ENCODE measurements around the gene KLHL29. TPM values are rescaled to one million over a fixed set of nuclear protein-coding genes. Genes with fewer than 3 reads are reported as not detected.

KLHL29 gene
- total and polyA plus RNA-seq, 10 of the 15 experiments (the other 5 are each of a cell fraction or from before 2014, with no cell fraction given), result 1.4 to 19.5 (median 6.1) TPM

DNA sequence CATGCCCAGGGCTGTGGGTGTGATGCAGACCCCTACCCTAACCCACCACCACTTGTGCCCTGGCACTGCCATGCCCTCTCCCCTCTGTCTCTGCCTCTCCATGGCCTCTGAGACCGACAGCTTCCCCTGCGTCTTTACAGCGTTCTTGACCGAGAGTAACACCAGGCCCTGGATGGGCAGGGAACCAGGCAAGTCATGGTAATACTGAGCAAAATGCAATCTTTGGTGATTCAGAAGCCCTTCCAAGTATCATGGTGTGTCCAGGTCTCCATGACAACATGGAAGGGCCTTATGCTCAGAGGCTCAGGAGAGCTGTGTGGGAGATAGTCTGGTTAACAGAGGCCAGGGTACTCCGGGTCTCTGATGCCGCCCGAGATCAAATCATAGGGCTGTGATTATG is 176.1 kb downstream of the KLHL29 start:
- ChIA-PET SMC1A (ENCODE audit: uncharacterized antibody, unreplicated experiment) (interaction anchor here (0.6 kb wide), 1 partner anchor 293 kb away, joined by 3 read pairs; no protein-coding TSS in a partner anchor), RAD21 (ENCODE audit: unreplicated experiment) (no interaction called here), CTCF (no interaction called here), POLR2A (no interaction called here)
- H3K27me3 ChIP-seq (replicated peaks in 1 of 2; ENCODE audit: control insufficient read depth in 2 of 2, insufficient read depth in 2 of 2, low read length in 1 of 2), result no peaks in the 10 kb centered on the region
- 97% methylated on average over 7 of the region's 7 CpGs for WGBS (ENCODE audit: insufficient coverage, insufficient replicate concordance, low lambda C conversion rate, missing lambda C conversion rate)
- no peak overlapping the region for H3K9ac ChIP-seq (ENCODE audit: control insufficient read depth, insufficient read depth, low read length)
- no peaks in the 10 kb centered on the region for H3K79me2 ChIP-seq (ENCODE audit: control insufficient read depth, insufficient read depth, low read length)
- H2AFZ ChIP-seq (ENCODE audit: control insufficient read depth, low read depth, low read length), result no peak overlapping the region
- no peak overlapping the region for H3K4me2 ChIP-seq (ENCODE audit: control insufficient read depth, insufficient read depth)
- BruUV-seq (replicated peaks), result no TSS peak
- no peak for ATAC-seq
- intact Hi-C loops (cut with micrococcal nuclease; ENCODE audit: unreplicated experiment) (loop anchor here (10.0 kb wide), 1 partner anchor 366 kb away; no protein-coding TSS in a partner anchor), in situ Hi-C loops (cut with MboI) (no loop called here)
- DNase-seq (ENCODE audit: low read depth, low spot score), result no peak
- no peak overlapping the region for H3K4me3 ChIP-seq
- H4K20me1 ChIP-seq (ENCODE audit: control insufficient read depth, insufficient read depth), result no peaks in the 10 kb centered on the region
- no peak for FAIRE-seq
- H3K27ac ChIP-seq (ENCODE audit: control insufficient read depth, insufficient read depth), result no peak overlapping the region
- no peak for TF ChIP-seq NFIC (IDR thresholded peaks at IDR 0.05; ENCODE audit: low read depth, low read length)
- TF ChIP-seq BACH1 (IDR thresholded peaks at IDR 0.05; ENCODE audit: borderline replicate concordance), result no peak
- TF ChIP-seq ZNF217 (IDR thresholded peaks at IDR 0.05), result no peak
- TF ChIP-seq, protein P1, sequence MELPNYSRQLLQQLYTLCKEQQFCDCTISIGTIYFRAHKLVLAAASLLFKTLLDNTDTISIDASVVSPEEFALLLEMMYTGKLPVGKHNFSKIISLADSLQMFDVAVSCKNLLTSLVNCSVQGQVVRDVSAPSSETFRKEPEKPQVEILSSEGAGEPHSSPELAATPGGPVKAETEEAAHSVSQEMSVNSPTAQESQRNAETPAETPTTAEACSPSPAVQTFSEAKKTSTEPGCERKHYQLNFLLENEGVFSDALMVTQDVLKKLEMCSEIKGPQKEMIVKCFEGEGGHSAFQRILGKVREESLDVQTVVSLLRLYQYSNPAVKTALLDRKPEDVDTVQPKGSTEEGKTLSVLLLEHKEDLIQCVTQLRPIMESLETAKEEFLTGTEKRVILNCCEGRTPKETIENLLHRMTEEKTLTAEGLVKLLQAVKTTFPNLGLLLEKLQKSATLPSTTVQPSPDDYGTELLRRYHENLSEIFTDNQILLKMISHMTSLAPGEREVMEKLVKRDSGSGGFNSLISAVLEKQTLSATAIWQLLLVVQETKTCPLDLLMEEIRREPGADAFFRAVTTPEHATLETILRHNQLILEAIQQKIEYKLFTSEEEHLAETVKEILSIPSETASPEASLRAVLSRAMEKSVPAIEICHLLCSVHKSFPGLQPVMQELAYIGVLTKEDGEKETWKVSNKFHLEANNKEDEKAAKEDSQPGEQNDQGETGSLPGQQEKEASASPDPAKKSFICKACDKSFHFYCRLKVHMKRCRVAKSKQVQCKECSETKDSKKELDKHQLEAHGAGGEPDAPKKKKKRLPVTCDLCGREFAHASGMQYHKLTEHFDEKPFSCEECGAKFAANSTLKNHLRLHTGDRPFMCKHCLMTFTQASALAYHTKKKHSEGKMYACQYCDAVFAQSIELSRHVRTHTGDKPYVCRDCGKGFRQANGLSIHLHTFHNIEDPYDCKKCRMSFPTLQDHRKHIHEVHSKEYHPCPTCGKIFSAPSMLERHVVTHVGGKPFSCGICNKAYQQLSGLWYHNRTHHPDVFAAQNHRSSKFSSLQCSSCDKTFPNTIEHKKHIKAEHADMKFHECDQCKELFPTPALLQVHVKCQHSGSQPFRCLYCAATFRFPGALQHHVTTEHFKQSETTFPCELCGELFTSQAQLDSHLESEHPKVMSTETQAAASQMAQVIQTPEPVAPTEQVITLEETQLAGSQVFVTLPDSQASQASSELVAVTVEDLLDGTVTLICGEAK (IDR thresholded peaks at IDR 0.05; ENCODE audit: borderline replicate concordance), result no peak
- no peak for TF ChIP-seq TAF1 (IDR thresholded peaks at IDR 0.05; ENCODE audit: borderline replicate concordance, low read depth, low read length)
- TF ChIP-seq, protein P2, sequence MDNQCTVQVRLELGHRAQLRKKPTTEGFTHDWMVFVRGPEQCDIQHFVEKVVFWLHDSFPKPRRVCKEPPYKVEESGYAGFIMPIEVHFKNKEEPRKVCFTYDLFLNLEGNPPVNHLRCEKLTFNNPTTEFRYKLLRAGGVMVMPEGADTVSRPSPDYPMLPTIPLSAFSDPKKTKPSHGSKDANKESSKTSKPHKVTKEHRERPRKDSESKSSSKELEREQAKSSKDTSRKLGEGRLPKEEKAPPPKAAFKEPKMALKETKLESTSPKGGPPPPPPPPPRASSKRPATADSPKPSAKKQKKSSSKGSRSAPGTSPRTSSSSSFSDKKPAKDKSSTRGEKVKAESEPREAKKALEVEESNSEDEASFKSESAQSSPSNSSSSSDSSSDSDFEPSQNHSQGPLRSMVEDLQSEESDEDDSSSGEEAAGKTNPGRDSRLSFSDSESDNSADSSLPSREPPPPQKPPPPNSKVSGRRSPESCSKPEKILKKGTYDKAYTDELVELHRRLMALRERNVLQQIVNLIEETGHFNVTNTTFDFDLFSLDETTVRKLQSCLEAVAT (IDR thresholded peaks at IDR 0.05), result no peak
- no peaks in the 10 kb centered on the region for H3K4me1 ChIP-seq (ENCODE audit: control insufficient read depth, insufficient read depth, low read length)
- no peaks in the 10 kb centered on the region for H3K9me3 ChIP-seq (replicated peaks; ENCODE audit: control insufficient read depth, insufficient read depth, low read length)
- peaks cover 4 to 5% of the 10 kb centered on the region in 2 experiments; a peak in 3 of 4 replicates for H3K36me3 ChIP-seq (ENCODE audit: control insufficient read depth in 2 of 2, insufficient read depth in 2 of 2, low read length in 1 of 2)
